PC-3 (cell line): Measurements from ENCODE around the gene MAPK7.

Experiments used
- EZH2 ChIP-seq: fragments of 300-600 bp; sonication (generic); IDR thresholded peaks from one replicate; pipeline ENCODE4 v1.6.1; 2017; ENCODE audit warnings: antibody characterized with exemption, mild to moderate bottlenecking, low read length; ENCODE audit not compliant: unreplicated experiment
- TF ChIP-seq, protein P1 (sequence below): fragments of 300-600 bp; sonication (generic); conservative IDR thresholded peaks from 2 replicates; pipeline ENCODE4 v1.5.1; 2017; ENCODE audit warnings: antibody characterized with exemption, low read depth, mild to moderate bottlenecking, low read length

DNA sequence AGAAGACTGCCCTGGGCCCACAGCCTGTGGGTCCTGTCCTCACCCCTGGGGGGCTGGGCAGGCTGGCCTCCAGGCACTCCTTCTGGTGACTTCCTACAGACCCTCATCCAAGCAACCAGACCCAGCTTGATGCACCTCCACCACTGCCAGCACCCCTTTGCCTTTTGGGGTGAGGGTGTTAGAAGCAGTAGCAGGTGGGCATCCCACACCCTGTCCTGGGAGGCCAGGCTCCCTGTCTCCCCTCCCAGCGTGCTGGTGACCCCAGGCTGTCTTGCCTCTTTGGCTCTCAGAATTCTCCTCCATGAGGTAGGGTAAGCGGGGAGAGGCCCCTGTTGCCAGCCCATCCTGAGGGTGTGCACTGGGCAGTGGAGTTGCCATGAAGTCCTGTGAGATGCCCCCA is 49.2 kb upstream of the MAPK7 start:
- TF ChIP-seq, protein P1, sequence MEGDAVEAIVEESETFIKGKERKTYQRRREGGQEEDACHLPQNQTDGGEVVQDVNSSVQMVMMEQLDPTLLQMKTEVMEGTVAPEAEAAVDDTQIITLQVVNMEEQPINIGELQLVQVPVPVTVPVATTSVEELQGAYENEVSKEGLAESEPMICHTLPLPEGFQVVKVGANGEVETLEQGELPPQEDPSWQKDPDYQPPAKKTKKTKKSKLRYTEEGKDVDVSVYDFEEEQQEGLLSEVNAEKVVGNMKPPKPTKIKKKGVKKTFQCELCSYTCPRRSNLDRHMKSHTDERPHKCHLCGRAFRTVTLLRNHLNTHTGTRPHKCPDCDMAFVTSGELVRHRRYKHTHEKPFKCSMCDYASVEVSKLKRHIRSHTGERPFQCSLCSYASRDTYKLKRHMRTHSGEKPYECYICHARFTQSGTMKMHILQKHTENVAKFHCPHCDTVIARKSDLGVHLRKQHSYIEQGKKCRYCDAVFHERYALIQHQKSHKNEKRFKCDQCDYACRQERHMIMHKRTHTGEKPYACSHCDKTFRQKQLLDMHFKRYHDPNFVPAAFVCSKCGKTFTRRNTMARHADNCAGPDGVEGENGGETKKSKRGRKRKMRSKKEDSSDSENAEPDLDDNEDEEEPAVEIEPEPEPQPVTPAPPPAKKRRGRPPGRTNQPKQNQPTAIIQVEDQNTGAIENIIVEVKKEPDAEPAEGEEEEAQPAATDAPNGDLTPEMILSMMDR, result no peak
- no peak for TF ChIP-seq EZH2
